ENCODE measurements around the gene OPRL1. TPM values are rescaled to one million over a fixed set of nuclear protein-coding genes. Genes with fewer than 3 reads are reported as not detected.

OPRL1 gene
- total RNA-seq, 1 donor from 2014 or later: 0.52 TPM

DNA sequence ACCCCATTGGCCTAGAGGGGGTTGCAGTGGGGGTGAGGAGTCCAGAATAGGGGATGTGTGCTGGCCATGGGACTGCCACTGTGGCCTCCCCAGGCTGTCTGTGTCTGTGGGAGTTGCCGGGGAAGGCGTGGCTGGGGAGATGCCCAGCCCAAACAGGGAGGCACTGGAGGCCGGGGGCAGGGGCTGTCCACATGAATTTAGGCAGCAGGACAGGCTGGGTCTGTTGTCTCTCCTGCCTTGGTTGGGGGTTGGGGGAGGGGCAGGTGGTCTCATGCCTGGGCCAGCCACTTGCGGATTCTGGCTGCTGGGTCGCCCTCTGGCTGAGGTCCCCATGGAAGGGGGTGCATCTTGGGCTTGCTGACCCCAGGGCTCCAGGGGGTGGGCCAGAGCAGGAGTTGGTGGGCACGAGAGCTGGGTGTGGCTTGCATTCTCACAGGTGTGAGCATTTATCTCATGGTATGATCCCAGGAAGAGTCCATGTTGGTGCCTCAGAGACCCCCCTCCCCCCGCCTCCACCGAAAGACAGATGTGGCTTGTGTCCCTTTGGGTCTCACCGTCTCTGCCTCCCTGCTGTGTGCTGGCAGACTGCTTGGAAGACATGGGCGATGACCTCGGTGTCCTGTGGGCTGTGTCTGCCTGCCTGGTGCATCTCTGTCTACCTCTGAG is 34.4 kb upstream of the OPRL1 start:
- H3K4me3 ChIP-seq: peak overlapping the region; percentile 71
- intact Hi-C loops (cut with micrococcal nuclease): no loop called here

GRCh38 chr20:64047046-64047389 is 32.9 kb upstream of the OPRL1 start:
- no peak for DNase-seq
- TF ChIP-seq, protein P1, sequence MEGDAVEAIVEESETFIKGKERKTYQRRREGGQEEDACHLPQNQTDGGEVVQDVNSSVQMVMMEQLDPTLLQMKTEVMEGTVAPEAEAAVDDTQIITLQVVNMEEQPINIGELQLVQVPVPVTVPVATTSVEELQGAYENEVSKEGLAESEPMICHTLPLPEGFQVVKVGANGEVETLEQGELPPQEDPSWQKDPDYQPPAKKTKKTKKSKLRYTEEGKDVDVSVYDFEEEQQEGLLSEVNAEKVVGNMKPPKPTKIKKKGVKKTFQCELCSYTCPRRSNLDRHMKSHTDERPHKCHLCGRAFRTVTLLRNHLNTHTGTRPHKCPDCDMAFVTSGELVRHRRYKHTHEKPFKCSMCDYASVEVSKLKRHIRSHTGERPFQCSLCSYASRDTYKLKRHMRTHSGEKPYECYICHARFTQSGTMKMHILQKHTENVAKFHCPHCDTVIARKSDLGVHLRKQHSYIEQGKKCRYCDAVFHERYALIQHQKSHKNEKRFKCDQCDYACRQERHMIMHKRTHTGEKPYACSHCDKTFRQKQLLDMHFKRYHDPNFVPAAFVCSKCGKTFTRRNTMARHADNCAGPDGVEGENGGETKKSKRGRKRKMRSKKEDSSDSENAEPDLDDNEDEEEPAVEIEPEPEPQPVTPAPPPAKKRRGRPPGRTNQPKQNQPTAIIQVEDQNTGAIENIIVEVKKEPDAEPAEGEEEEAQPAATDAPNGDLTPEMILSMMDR (IDR thresholded peaks at IDR 0.05; ENCODE audit: borderline replicate concordance): no peak
- intact Hi-C loops (cut with micrococcal nuclease): no loop called here
- Histone ChIP-seq H3K36me3 (peaks cover 19% of the 10 kb centered on the region), H3K27ac (replicated peaks) (peak overlapping the region; percentile 95), H3K4me1 (peaks cover 32% of the 10 kb centered on the region), H3K9me3 (replicated peaks) (no peaks in the 10 kb centered on the region), H3K27me3 (ENCODE audit: low read depth) (peaks cover 93% of the 10 kb centered on the region), H3K4me3 (peak overlapping the region; percentile 71)

More for the DNA sequence above, 34.4 kb upstream of the OPRL1 start:
- H3K9me3 ChIP-seq (replicated peaks): no peaks in the 10 kb centered on the region
- H3K27ac ChIP-seq (replicated peaks): peak overlapping the region; percentile 95
- peaks cover 38% of the 10 kb centered on the region for H3K4me1 ChIP-seq
- no peak for DNase-seq
- peaks cover 93% of the 10 kb centered on the region for H3K27me3 ChIP-seq (ENCODE audit: low read depth)
- H3K36me3 ChIP-seq: peaks cover 19% of the 10 kb centered on the region
- TF ChIP-seq, protein P1 (IDR thresholded peaks at IDR 0.05; ENCODE audit: borderline replicate concordance): no peak

GRCh38 chr20:64047968-64048401 is 31.9 kb upstream of the OPRL1 start:
- peaks cover 96% of the 10 kb centered on the region for H3K27me3 ChIP-seq (ENCODE audit: low read depth)
- no peak for DNase-seq
- intact Hi-C loops (cut with micrococcal nuclease): no loop called here
- H3K27ac ChIP-seq (replicated peaks): peak overlapping the region; percentile 95
- H3K9me3 ChIP-seq (replicated peaks): no peaks in the 10 kb centered on the region
- peaks cover 19% of the 10 kb centered on the region for H3K36me3 ChIP-seq
- peak overlapping the region; percentile 71 for H3K4me3 ChIP-seq
- TF ChIP-seq, protein P1 (IDR thresholded peaks at IDR 0.05; ENCODE audit: borderline replicate concordance): no peak
- H3K4me1 ChIP-seq: peaks cover 37% of the 10 kb centered on the region

GRCh38 chr20:64048402-64049044 is 31.4 kb upstream of the OPRL1 start:
- TF ChIP-seq, protein P1 (IDR thresholded peaks at IDR 0.05; ENCODE audit: borderline replicate concordance): no peak
- Histone ChIP-seq H3K36me3 (peaks cover 19% of the 10 kb centered on the region), H3K27me3 (ENCODE audit: low read depth) (peaks cover 94% of the 10 kb centered on the region), H3K27ac (replicated peaks) (peak overlapping the region; percentile 95), H3K9me3 (replicated peaks) (no peaks in the 10 kb centered on the region), H3K4me1 (peaks cover 42% of the 10 kb centered on the region), H3K4me3 (peak overlapping the region; percentile 71)
- intact Hi-C loops (cut with micrococcal nuclease): no loop called here
- DNase-seq: no peak

- intact Hi-C loops (cut with micrococcal nuclease): no loop called here
- H3K36me3 ChIP-seq: peaks cover 19% of the 10 kb centered on the region
- peaks cover 45% of the 10 kb centered on the region for H3K4me1 ChIP-seq
- no peaks in the 10 kb centered on the region for H3K9me3 ChIP-seq (replicated peaks)
- TF ChIP-seq, protein P1 (IDR thresholded peaks at IDR 0.05; ENCODE audit: borderline replicate concordance): no peak
- peak within 1 kb of the TSS; percentile 71 for H3K4me3 ChIP-seq
- H3K27ac ChIP-seq (replicated peaks): peak within 1 kb of the TSS; percentile 95
- peak; percentile 64 for DNase-seq
- peaks cover 94% of the 10 kb centered on the region for H3K27me3 ChIP-seq (ENCODE audit: low read depth)
Measured at GRCh38 chr20:64049060-64049877, 30.6 kb upstream of the OPRL1 start, which contains the start of gene SOX18. Gene SOX18 (minus strand): TSS chr20:64049639. CDS start chr20:64049516, 123 bp downstream.

Measured in left ventricle myocardium inferior (tissue), 1 donor.